HG03457 (cell line): ENCODE results near the gene GLRA3.
A peak's percentile ranks its signal among the peaks of the same experiment; 100 is the strongest.
"Not testable (repeated sequence)": the region's sequence is repeated elsewhere in the genome, so short reads cannot be mapped to it uniquely, and the experiment has no call there.

Experiments used
- ATAC-seq: cut with Tn5 transposase; IDR thresholded peaks from one replicate; pipeline ENCODE4 v1.9.1; 2021; ENCODE audit warnings: moderate number of reproducible peaks; ENCODE audit not compliant: unreplicated experiment

The GLRA3 gene

DNA sequence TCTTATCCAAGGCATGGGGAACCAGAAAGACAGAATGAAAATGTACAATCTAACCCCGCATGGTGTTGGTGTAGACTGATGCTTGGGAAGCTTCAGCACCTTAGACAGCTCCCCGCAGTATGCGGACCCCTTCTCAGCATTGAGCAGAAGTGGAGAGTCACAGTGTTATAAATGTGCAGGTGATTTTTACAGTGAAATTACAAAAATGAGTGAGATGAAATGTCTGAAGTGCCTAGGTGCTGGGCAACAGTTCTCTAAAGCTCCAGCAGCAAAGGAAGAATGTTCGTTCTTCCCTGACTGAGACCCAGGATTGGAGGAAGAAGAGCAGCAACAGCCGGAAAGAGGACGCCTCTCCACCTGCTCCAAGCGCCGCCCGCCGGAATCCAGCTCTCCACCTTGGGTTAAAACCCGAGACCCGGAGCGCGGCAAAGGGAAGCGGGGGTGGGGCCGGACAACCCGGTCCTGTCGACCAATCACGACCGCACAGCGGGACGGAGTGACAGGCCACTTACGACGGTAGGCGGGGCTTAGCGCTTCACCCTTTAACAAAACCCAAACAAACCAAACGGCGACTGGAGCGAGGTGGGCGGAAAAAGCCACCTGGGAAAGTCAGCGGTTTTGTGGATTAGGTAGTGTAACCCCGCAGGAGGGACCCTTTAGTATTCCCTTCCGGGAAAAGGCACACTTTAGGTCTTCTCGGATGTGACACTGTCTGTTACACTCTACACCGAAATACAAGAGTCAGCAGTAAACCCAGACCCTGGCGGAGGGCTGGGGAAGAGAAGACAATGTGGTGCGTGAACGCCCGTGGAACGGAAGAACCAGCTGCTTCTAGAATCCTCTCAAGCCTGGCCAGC lies at the start of gene GLRA3:
Gene GLRA3, minus strand, starts transcription at position 403 of the 857 bp plus-strand sequence. CDS start 436 bp downstream, outside the sequence.
- ATAC-seq, result peak; percentile 93

DNA sequence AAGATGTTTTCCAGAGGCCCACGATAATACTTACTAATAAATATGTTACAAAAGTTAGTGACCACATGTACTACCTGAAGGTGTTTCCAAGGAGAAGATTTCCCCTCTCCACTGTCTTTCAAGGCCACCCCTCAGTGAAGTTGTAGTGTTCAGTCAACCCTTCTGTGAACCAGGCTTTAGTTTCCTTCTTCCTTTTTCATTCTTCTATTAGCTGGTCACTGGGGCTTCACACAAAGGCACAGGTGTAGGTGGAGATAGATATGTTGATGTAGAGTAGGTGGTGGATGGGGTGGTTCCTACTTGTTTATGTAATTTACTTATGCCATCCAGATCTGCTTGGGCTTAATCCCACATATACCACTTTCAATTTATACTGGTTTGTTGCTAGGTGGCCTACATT lies 45.9 kb upstream of the GLRA3 start:
- no peak for ATAC-seq

GRCh38 chr4:174873931-174874330 lies 44.9 kb upstream of the GLRA3 start:
- ATAC-seq, result no peak

- ATAC-seq, result not testable (repeated sequence)
These were observed 44.1 kb upstream of the GLRA3 start for GRCh38 chr4:174873146-174873545.

- no peak for ATAC-seq
These were observed 42.4 kb upstream of the GLRA3 start for GRCh38 chr4:174871407-174871806.

DNA sequence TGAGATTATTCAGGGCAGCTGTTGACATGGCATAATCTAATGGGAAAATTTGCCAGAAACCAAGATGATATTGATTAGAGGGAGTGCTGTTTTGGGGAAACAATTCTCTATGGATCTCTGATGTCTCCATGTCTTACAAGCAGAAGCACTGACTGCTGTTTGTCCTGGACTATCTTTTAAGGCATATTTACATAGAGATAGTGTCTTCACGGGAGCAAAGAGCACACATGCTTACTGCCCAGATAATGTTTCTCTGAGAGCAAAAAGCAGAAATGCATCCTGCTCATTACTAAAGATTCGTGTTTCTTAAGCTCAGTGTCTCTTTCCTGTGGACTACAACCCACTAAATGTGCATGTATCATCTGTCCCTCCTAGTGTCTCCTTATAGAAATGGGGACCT lies 41.3 kb upstream of the GLRA3 start:
- no peak for ATAC-seq

- ATAC-seq, result no peak
These were observed 40.3 kb upstream of the GLRA3 start for GRCh38 chr4:174869339-174869738.

DNA sequence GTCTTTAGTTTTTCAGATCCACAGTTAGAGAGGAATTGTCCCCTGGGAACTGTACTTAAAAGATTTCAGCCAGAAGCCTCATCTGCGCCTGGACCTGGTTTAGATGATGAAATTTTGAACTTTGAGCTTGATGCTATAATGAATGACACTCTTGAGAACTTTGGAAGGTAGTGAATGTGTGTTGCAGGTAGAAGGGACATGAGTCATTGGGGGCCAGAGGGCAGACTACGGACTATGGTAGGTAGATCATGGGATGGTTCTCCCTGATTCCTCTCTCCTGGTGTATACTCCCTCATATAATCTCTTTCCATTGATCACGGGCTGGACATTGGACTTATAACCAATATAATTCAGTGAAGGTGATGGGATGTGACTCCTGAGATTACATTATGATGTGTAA lies 38.9 kb upstream of the GLRA3 start:
- ATAC-seq, result no peak

- no peak for ATAC-seq
These were observed 36.5 kb upstream of the GLRA3 start for GRCh38 chr4:174865418-174865985.

DNA sequence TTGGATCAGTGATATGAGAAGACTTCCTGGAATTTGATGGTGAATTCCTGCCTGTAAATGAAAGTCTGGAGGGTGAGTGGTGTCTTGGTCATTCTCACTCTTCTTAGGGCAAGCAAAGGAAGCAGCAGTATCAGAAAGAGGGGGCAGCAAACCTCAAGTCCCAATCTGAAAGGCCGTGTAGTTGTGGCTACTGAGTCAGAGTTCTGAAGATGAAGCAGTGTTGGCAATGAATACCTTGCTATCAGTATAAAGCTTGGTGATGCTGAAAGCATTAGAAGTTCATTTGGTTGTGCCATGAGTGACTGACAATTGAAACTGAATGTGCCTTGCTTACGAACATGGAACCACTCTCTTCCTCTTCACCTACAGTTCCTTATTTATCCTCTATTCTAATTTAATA lies 35.0 kb upstream of the GLRA3 start:
- no peak for ATAC-seq

GRCh38 chr4:174860588-174860987 lies 31.5 kb upstream of the GLRA3 start:
- no peak for ATAC-seq

GRCh38 chr4:174859904-174860303 lies 30.9 kb upstream of the GLRA3 start:
- no peak for ATAC-seq

DNA sequence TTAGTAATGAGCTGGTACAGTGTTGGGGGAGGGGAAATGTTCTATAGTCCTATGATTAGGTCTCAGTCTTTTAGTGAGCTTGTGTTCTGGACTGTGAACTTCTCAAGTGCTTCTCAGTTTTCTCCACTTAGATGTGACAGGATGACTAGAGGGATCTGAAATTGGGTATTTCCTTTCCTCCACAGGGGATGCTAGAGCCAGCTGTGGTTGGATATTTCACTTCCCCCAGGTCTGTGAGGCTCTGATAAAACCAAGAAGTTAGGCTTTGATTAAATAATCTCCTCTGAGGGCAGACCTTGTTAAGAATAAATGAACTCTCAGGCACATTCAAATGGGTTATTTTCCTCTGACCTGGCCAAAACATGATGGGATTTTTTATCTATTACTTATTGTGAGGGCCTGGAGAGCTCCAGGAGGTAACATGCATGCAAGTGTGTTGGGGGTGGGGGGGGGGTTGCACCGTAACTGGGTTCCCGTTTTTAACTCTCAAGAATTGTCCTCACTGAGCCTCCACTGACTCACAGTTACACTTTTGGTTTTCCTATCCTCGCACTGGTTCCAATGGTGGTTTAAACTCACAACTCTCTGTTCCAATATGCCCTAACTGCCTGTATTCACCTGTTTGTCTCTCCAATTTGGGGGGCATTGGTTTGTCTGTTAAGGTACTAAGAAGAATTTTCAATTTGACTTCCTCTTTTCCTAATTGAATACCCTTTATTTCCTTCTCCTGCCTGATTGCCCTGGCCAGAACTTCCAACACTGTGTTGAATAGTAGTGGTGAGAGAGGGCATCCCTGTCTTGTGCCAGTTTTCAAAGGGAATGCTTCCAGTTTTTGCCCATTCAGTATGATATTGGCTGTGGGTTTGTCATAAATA lies 28.1 kb upstream of the GLRA3 start:
- no peak for ATAC-seq

DNA sequence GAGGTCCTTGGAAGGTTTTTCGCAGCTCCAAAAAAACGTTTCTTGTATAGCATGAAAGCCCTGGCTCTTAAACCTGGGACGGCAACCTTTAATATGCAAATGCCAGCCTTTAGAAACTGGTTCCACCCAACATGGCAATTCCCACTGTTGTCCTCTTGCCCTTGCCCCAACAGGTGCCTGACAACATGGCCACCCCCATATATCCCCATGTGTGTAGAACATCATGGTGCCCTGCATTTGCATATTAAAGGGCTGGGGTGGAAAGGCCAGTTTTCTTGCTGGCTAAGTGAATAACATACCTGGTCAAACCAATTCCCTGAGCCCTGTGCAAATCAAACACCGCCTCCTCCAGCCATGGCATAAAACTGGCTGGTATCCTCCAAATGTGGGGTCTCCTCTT lies 26.0 kb upstream of the GLRA3 start:
- ATAC-seq, result no peak

- no peak for ATAC-seq
These were observed 24.6 kb upstream of the GLRA3 start for GRCh38 chr4:174853629-174854028.

GRCh38 chr4:174848596-174848995 lies 19.5 kb upstream of the GLRA3 start:
- no peak for ATAC-seq

- ATAC-seq, result no peak
These were observed 18.9 kb upstream of the GLRA3 start for GRCh38 chr4:174847801-174848427.

DNA sequence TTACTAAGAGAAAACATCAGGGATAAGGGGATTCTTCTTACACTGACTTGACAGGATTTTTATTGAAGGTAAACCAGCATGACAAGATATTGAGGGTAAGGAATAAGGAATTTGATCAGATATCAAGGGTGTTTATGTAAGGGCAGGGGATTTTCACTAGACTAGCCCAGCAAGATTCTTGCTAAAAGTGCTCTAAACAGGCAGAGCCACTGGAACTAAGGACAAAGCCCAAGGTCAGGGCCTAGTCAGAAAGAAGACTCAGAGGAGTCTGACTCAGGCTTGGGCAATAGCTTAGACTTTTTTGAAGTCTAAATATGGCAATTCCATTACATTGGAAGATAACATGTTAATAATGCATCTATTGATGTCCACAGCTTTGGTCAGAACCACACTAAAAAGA lies 6.5 kb upstream of the GLRA3 start:
- no peak for ATAC-seq

GRCh38 chr4:174834477-174834876 lies 5.4 kb upstream of the GLRA3 start:
- ATAC-seq, result no peak

DNA sequence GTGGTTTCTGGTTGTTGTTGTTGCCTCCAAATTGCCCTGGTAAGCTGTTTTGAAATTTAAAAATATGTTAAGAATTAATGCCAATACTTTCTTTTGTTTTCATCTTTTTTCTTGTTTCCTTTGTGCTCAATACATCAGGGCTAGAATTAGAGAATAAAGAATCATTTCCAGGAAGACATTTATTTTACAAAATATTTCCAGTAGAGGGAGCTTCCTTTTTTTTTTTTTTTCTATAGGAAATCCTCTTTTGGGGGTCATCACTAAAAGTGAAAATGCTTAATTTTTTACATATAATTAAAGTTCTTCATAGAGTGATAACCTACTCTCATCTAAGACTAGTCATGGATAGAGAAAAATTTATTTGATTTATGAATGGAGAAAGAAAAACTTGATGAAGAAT lies 2.4 kb downstream of the GLRA3 start:
- ATAC-seq, result no peak

DNA sequence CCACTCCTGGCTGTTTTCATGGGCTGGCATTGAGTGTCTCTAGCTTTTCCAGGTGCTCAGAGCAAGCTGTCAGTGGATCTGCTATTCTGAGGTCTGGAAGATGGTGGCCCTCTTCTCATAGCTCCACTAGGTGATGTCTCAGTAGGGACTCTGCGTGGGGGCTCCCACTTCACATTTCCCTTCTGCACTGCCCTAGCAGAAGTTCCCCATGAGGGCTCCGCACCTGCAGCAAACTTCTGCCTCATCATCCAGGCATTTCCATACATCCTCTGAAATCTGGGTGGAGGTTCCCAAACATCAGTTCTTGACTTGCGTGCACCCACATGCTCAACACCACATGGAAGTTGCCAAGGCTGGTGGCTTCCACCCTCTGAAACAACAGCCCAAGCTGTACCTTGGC lies 13.8 kb downstream of the GLRA3 start:
- no peak for ATAC-seq
